Effector memory CD4-positive, alpha-beta T cell (primary cell): Measurements from ENCODE around the gene MCOLN3.

Experiments
- DNase-seq, 3 donors: peaks; one replicate each; pipeline ENCODE4 v3.0.0-alpha.2; 2020
- H3K27ac ChIP-seq: 2 replicates; pipeline ENCODE4 v1.7.0; 2013; ENCODE audit warnings: mild to moderate bottlenecking, low read length, moderate library complexity; ENCODE audit not compliant: insufficient read depth, poor library complexity, severe bottlenecking
- H3K27me3 ChIP-seq: replicated peaks from 2 replicates; pipeline ENCODE4 v1.7.0; 2013; ENCODE audit warnings: mild to moderate bottlenecking, low read length; ENCODE audit not compliant: insufficient read depth, control insufficient read depth, poor library complexity, severe bottlenecking
- H3K36me3 ChIP-seq: 2 replicates; pipeline ENCODE4 v1.7.0; 2013; ENCODE audit warnings: mild to moderate bottlenecking, low read length, moderate library complexity; ENCODE audit not compliant: control insufficient read depth, insufficient read depth
- H3K4me1 ChIP-seq: 2 replicates; pipeline ENCODE4 v1.7.0; 2013; ENCODE audit warnings: low read length, mild to moderate bottlenecking; ENCODE audit not compliant: control insufficient read depth, insufficient read depth, poor library complexity, severe bottlenecking
- H3K4me3 ChIP-seq: 2 replicates; pipeline ENCODE4 v1.7.0; 2013; ENCODE audit warnings: low read length, low read depth, mild to moderate bottlenecking; ENCODE audit not compliant: insufficient read depth, poor library complexity, severe bottlenecking
- H3K9me3 ChIP-seq: 2 replicates; pipeline ENCODE4 v1.7.0; 2013; ENCODE audit warnings: mild to moderate bottlenecking, low read length, moderate library complexity; ENCODE audit not compliant: control insufficient read depth
- total RNA-seq, 3 donors: gene quantifications; one replicate each; lab custom pipeline; 2026; lab: John Stamatoyannopoulos, UW

MCOLN3 gene, protein sequence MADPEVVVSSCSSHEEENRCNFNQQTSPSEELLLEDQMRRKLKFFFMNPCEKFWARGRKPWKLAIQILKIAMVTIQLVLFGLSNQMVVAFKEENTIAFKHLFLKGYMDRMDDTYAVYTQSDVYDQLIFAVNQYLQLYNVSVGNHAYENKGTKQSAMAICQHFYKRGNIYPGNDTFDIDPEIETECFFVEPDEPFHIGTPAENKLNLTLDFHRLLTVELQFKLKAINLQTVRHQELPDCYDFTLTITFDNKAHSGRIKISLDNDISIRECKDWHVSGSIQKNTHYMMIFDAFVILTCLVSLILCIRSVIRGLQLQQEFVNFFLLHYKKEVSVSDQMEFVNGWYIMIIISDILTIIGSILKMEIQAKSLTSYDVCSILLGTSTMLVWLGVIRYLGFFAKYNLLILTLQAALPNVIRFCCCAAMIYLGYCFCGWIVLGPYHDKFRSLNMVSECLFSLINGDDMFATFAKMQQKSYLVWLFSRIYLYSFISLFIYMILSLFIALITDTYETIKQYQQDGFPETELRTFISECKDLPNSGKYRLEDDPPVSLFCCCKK
- total RNA-seq: 0.44 to 5.5 (median 1.5) reads per million in 3 donors

- Histone ChIP-seq H3K4me3 (peak within 1 kb of the TSS; percentile 59), H3K4me1 (peaks cover 32% of the 10 kb centered on the region), H3K9me3 (no peaks in the 10 kb centered on the region), H3K27me3 (peaks cover 19% of the 10 kb centered on the region), H3K27ac (no peak within 1 kb of the TSS), H3K36me3 (no peaks in the 10 kb centered on the region)
- DNase-seq: peak in 1 of 3 donors; percentile 24
Measured at GRCh38 chr1:85048296-85049064, at the start of gene MCOLN3. TSS of gene MCOLN3 (minus strand) at chr1:85048500. CDS start at chr1:85045360, 3,140 bp downstream.

- Histone ChIP-seq H3K27me3 (no peaks in the 10 kb centered on the region), H3K4me1 (peaks cover 7% of the 10 kb centered on the region), H3K27ac (no peak overlapping the region), H3K9me3 (no peaks in the 10 kb centered on the region), H3K36me3 (no peaks in the 10 kb centered on the region), H3K4me3 (no peak overlapping the region)
- no peak for DNase-seq
Measured at GRCh38 chr1:85093644-85094043, 45.3 kb upstream of the MCOLN3 start.

DNA sequence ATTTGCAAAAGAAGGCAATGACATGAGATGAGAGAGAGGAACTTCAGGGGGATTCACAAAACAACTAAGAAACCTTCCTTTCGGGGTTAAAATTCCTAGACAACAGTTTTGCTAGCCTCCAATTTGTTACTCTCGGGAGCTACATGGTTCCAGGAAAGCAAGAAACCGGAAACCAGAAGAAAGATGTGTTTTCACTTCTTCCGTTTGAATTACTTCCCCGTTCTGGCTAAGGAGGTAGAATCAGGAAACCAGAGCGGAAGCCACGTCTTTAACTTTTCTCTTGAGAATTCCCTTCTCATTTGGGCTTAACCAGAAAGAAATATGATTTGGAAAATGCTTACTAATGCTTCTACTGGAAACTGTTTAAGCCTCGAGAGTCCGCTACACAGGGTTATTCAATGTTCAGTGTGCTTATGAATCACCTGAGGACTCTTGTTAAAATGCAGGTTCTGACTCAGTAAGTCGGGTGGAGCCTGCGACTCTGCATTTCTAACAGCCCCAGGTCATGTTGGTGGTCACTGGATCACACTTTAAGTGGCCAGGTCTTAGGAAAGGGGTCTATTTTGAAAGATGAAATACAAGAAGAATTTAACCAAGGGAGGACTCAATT is 43.5 kb upstream of the MCOLN3 start:
- Histone ChIP-seq H3K4me3 (peak overlapping the region; percentile 13), H3K9me3 (no peaks in the 10 kb centered on the region), H3K4me1 (peaks cover 7% of the 10 kb centered on the region), H3K36me3 (no peaks in the 10 kb centered on the region), H3K27me3 (no peaks in the 10 kb centered on the region), H3K27ac (no peak overlapping the region)
- DNase-seq: no peak

- H3K9me3 ChIP-seq: no peaks in the 10 kb centered on the region
- DNase-seq: no peak
- no peak overlapping the region for H3K4me3 ChIP-seq
- H3K4me1 ChIP-seq: peaks cover 7% of the 10 kb centered on the region
- no peaks in the 10 kb centered on the region for H3K27me3 ChIP-seq
- H3K27ac ChIP-seq: no peak overlapping the region
- no peaks in the 10 kb centered on the region for H3K36me3 ChIP-seq
Measured at GRCh38 chr1:85090225-85090624, 41.9 kb upstream of the MCOLN3 start.

- Histone ChIP-seq H3K27ac (no peak overlapping the region), H3K9me3 (no peaks in the 10 kb centered on the region), H3K4me1 (peaks cover 7% of the 10 kb centered on the region), H3K27me3 (no peaks in the 10 kb centered on the region), H3K36me3 (no peaks in the 10 kb centered on the region), H3K4me3 (no peak overlapping the region)
- no peak for DNase-seq
Measured at GRCh38 chr1:85089203-85089602, 40.9 kb upstream of the MCOLN3 start.

DNA sequence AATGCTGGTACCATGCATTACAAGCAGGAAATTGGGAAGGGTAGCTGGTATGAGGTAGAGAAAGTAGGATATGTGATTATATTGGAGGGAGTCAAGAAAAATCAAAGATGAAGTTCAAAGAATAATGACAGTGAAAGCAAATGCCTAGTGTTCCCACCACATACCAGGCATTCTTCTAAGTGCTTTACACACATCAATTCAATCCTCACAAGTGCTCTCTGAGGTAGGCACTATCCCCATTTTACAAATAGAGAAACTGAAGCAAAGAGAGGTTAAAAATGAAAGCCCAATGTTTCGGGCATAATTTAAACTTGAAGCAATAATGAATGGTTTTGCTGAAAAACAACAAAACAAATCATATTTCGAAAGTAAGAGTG is 40.1 kb upstream of the MCOLN3 start:
- H3K4me1 ChIP-seq: peaks cover 7% of the 10 kb centered on the region
- H3K4me3 ChIP-seq: no peak overlapping the region
- H3K27me3 ChIP-seq: no peaks in the 10 kb centered on the region
- H3K36me3 ChIP-seq: no peaks in the 10 kb centered on the region
- no peaks in the 10 kb centered on the region for H3K9me3 ChIP-seq
- DNase-seq: no peak
- no peak overlapping the region for H3K27ac ChIP-seq

DNA sequence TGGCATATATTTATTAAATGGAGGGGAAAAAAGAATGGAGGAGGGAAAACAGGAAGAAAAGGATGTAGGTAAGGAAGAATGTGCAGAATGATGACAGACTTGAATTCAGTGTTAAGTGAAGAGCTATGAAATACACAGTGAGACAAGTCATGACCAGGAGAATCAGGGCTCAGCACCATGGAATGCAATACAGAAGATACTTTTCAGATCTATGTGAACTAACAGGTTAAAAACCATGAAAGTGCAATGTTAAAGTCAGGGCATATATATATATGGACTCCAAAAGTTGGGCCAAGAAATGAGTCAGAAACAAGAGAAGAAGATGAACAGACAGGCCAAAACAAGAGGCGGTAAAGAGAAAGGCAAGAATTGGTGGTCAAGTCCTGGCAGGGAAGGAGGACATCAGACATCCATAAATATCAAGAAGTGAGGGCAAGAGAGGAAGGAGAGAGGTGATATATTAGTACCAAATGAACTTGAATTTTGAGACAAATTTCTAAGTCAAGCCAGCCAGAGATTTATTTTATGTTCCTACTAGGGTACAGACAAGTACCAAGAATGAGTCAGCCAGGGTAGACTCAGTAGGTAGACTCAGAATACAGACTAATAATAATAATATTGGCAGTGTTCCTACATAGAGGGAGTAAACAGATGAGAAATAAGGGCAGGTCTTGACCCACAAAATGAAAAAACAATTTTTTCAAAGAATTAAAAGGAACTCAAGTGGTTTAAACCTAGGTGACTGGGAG is 39.5 kb upstream of the MCOLN3 start:
- Histone ChIP-seq H3K9me3 (no peaks in the 10 kb centered on the region), H3K4me3 (no peak overlapping the region), H3K27ac (no peak overlapping the region), H3K4me1 (peaks cover 7% of the 10 kb centered on the region), H3K36me3 (no peaks in the 10 kb centered on the region), H3K27me3 (no peaks in the 10 kb centered on the region)
- DNase-seq: no peak

- no peak overlapping the region for H3K27ac ChIP-seq
- H3K36me3 ChIP-seq: no peaks in the 10 kb centered on the region
- no peaks in the 10 kb centered on the region for H3K27me3 ChIP-seq
- DNase-seq: no peak
- no peaks in the 10 kb centered on the region for H3K4me1 ChIP-seq
- H3K4me3 ChIP-seq: no peak overlapping the region
- no peaks in the 10 kb centered on the region for H3K9me3 ChIP-seq
Measured at GRCh38 chr1:85085417-85085816, 37.1 kb upstream of the MCOLN3 start.

- Histone ChIP-seq H3K36me3 (no peaks in the 10 kb centered on the region), H3K9me3 (no peaks in the 10 kb centered on the region), H3K27me3 (no peaks in the 10 kb centered on the region), H3K4me3 (no peak overlapping the region), H3K27ac (no peak overlapping the region), H3K4me1 (no peaks in the 10 kb centered on the region)
- DNase-seq: no peak
Measured at GRCh38 chr1:85078903-85079302, 30.6 kb upstream of the MCOLN3 start.
